Activated CD8-positive, alpha-beta memory T cell treated with anti-CD3 and anti-CD28 coated beads, Interleukin-2, amount 50 U/mL, for 4 hours (primary cell): ENCODE data around the gene GLP2R.
"Not testable (repeated sequence)": the region's sequence is repeated elsewhere in the genome, so short reads cannot be mapped to it uniquely, and the experiment has no call there.

Experiments
- DNase-seq: peaks from one replicate; pipeline ENCODE4 v3.0.0-alpha.2; 2020

The GLP2R gene

DNA sequence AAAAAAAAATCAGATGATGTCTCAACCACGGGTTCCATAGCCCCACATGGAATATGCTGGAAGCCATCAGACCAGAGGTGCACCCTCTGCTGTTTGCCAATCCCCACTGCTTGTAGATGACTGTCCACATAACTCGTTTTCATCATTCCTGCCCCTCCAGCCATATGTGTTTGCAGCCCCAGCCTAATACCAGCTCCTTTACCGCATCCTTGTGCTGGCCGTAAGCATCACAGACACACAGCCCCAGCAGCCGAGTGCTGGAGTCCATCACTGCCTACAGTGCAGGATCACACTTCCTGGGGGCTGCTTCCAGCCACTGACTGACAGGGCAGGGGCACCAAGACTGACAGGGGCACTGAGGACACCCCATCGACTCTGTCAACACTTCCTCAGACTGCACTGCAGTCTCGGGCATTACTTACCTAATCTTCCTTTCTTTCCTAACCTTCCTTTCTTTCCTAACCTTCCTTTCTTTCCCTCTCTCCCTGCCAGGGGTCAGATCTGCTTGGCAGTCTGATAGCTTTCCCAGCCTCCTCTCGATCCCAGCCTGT, 74.4 kb downstream of the GLP2R start:
- DNase-seq = no peak

DNA sequence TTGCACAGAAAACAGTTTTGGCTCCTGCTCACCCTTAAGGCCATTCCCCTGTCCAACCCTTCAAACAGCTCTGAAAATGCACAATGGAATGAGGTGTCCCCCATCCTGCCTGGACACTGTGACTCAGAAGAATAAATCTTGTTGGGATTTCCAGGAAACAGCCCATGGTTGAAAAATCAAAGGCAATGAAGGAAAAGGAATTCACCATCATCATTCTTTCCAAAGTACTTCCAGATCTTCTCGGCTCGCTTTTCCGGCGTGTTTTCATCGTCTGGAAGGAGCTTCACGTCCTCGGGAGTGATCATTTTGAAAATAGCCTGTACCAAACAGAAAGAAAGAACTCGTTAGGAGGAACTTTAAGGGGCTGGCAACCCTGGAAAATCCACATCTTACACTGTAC, 75.1 kb downstream of the GLP2R start:
- no peak for DNase-seq

DNA sequence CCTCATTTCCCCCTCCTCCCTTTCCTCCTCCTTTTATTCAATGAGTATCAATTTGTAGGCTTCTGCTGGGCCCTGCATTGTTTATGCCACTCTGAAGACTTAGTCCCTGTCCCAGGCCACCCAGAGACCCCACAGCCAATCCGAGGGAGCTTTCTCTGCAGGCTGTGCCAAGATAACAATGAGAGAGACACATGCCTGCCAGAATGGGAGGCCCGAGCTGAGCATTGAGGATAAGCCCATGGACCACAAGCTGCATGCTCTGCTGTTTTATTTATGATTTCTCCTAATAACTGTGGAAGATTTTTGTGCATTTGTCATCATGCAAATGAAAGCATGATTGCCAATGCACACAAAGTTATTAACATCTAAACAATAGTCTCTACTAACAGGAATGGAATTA, 76.4 kb downstream of the GLP2R start:
- DNase-seq = no peak

DNA sequence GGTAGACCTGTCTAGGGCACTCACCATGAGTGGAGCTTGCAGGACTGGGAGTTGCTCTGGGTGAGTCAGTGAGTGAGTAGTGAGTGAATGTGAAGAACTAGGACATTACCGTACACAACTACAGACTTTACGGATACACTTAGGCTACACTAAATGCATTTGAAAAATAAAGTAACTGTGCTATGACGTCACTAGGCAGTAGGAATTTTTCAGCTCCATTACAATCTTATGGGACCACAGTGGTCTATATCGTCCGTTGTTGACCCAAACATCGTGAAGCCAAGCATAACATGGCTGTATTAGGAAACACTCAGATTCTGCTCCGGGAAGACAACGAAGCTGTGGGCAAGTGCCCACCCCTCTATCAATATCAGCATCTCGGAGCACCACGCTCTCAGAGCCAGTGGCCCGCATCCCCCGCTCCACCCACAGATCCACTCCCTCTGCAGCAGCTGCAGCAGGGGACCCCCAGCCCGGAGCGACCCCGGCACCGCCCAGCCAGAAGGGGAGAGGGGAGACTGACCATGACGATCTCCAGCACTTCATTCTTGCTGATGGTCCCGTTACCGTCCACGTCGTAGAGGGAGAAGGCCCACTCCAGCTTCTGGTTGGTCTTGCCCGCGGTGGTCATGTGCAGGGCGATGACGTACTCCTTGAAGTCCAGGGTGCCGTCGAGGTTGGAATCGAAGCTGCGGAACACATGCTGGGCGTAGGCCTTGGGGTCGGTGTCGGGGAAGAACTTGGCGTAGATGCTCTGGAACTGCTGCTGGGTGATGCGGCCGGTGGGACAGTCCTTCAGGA, 78.8 kb downstream of the GLP2R start:
- DNase-seq = no peak

DNA sequence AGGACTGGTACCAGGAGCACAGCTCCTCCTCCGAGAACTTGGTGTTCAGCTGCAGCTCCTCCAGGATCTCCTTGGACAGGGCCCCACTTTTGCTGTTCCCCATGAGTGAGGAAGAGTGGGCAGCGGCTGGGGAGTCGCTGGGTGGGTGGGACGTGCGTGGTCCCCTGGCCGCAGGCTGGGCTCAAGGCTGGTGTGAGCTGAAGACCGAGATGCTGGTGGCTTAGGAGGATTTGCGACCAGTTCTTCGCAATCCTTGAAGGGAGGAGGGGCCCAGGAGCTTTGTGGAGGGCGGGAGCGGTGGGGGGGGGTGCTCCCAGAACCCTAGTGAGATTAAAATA, 79.3 kb downstream of the GLP2R start, which contains the start of gene RCVRN:
Gene RCVRN (minus strand): TSS at position 194 of the 338 bp plus-strand sequence. CDS start 91 bp downstream, at position 103.
- DNase-seq = no peak

DNA sequence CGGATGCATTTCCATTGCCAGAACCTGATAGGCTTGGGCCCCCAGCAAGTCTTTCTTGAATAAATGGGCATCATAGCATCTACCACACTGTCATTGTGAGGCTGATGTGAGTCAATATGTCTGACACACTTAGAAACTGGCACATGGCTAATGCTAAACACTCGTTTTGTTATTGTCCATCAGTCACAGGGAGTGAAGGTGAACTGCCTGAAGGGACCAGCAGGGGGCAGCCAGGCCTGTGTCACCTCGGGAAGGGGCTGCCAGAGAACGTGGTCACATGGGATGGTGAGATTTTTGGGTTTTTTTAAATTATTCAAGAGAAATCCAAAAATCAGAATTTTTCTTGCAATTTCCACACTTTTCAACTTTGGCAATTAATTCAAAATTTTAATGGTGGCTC, 80.2 kb downstream of the GLP2R start:
- DNase-seq = no peak

DNA sequence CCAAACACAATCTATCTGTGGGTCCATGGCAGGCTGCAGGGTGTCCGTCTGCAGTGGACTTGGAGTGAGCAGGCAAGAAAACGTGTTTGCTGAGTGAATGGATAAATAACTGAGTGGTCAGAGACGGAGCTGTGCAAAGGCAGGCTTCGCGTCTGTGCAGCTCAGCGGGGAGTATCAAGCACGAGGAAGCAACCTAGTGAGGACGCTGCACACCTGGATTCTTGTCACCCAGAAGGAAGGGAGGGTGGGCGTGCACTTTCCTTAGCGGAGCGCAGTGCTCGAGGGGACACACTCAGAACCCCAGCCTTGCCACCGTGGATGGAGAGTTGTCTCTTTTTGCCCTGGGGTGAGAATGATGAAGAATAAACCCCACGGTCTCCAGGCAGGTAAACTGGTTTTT, 80.9 kb downstream of the GLP2R start:
- DNase-seq = no peak

DNA sequence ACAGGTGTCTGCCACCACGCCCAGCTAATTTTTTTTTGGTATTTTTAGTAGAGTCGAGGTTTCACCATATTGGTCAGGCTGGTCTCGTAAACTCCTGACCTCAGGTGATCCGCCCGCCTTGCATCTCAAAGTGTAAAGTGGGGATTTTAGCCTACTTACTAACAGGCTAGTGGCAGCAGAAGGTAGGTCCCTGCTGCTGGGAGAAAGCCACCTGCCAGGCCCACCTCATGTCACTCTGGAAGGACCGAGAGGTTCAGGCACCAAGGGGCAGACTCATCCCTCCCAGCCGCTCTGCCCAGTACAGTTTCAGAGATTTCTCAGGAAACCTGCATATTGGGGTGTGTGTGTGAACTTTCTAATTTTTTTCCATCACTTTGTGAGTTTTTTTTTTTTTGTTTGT, 81.4 kb downstream of the GLP2R start:
- no peak for DNase-seq

DNA sequence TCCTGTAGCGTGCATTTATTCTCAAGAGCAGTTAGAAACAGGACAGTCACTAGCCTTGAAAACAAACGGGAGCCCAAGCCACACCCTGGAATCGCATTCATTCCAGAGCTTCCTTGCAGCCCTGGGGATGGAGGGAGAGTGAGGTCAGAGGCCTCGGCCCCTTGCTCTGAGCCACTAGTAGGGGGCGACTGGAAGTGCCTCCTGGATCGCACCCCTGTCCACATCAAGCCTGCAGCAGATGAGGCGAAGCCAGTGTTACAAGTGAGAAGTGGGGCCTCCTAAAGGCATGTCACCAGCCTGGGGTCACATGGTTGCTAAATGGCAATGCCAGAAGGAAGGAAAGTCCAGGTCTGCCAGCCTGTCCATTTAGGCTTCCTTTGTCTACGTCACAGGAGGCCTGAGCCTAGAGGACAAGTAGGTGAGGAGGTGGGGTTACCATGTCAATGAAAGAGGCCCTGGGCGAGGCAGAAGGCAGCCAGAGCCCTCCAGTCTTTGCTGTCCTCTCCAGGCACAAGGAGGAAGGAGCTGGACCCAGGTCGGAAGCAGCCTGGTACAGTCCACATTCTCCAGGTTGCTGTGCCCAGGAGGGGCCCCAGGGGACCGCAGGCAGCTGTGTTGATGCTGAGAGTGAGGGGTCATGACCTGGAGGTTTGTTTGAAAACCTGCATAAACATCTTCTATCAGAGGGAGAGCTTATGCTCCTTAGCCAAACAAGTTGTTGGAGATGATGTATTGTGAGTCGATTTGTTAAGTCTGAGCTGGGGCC, 82.3 kb downstream of the GLP2R start:
- no peak for DNase-seq

DNA sequence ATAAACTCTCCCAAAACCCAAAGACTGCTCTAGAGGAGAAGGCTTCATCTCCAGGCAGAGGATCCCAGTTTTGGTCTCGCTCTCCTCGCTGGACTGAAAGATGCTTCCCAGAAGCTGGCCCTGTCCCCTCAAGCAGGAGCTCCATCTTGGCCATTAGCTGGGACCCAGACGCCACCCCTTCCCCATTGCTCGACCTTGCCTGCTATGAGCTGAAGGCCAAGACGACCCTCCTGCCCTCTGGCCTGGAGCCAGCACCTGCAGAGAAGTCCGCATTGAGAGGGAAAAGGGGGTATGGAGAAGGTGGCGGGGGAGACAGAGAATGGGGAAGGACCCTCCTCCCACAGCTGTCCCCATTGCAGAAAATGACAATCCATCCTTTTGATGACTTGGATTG, 82.9 kb downstream of the GLP2R start:
- no peak for DNase-seq

DNA sequence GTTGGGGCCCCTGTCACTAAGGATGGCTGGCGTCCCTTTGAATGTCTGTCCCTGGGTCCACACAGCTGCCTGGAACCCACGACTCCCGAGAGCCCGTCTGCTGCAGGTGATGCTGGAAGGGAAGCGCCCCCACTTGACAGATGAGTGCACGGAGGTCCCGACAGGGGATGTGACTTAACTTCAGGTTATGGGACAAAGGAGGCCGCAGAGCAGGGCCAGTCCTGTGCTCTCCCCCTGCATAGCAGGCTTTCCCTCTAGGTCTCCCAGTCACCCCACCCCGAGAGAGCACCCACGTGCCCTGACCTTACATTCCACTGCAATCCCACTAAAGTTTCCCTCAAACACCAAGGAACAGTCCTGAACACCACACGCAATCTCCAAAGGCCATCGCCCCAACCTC, 85.4 kb downstream of the GLP2R start:
- no peak for DNase-seq

DNA sequence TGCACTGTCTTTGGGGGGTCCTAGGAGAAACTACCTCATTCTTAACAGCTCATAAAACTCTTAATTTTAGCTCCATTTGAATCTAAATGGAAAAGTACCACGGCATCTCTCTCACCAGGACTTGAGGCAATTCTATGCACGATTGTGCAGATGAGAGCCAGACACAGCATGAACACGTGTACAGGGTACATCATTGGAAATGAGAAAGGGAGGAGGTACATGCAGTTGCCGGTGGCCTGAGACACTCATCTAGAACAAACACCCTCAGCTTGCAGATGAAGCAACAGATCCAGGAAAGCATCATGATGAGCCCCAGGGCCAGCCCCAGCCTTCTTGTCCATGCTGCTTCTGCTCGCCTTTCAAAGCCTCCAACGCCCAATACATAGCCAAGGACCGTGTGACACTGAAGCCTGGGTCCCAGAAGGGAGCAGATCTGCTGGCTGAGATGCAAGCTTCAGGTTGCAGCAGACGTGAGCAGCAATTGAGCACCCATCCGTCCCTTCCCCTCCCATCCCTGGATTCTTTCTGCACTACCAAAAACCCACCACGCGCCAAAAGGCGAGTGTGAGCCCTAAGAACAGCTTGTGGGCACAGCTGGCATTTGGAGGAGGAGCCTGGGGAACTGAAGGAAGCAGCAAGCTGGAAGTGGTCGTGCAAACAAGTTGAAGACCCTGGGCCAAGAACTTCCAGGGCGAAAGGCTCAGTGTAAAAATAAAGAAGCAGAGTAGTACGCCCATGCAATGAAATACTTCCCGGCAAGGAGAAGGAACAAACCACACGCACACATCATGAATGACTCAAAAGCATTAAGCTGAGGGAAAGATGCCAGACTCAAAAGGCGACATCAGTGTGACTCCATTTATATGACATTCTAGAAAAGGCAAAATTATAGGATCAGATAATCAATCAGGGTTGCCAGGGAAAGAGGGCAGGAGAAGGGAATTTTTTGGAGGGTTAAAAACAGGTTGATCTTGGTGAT, 86.7 kb downstream of the GLP2R start:
- no peak for DNase-seq

DNA sequence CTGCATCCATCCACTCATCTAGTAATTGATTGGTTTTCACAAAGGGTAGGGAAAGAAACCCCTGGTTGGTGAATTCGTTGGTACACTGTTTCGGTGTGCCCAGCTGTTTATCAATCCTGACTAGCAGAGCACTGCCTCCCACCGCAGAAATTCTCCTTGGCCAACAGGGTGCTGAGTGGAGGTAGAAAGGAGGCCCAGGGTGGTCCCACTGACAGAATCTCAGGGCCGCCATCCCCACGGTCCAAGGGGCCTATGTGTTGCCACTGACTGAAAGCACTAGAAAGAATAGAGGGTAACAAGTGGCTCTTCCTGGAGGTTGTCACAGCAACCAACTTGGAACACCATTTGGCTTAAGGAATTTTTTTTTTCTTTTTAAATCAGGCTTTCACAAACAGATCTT, 87.8 kb downstream of the GLP2R start:
- no peak for DNase-seq

DNA sequence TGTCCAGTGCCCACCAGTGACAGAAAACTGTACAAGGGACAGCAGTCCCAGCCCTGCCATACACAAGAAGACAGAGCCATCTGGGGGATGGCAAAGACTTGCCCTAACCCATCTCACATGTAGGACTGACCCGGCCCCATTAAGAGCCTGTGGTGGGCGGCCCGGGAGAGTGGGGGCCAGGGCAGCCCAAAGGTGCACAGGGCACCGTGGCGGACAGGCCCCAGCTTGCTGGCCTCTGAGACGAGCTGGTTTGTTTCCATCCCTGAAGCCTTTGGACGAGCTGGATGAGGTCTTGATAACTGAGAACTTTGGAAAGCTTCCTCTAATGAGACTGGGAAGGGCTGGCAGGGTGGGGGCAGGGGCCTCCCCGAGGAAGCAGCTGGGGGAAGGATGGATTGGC, 90.4 kb downstream of the GLP2R start:
- no peak for DNase-seq

DNA sequence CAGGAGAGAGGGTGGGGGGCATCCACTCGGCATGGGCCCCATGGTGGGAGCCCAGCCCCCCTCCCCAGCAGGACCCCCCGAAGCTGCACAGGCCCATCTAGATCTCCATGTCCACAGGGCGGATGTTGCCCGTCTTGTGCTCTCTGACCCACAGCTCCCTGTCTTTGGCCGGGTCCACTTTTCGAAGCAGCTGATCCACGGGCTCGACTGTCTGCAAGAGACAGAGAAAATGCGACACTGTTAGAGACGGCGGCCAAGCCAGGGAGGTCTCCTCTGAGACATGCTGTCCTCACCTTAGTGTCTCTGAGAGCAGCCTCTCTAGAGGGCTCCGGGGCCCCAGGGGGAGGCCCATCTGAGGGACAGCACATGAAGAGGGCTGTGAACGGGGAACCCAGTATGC, 91.4 kb downstream of the GLP2R start:
- no peak for DNase-seq

DNA sequence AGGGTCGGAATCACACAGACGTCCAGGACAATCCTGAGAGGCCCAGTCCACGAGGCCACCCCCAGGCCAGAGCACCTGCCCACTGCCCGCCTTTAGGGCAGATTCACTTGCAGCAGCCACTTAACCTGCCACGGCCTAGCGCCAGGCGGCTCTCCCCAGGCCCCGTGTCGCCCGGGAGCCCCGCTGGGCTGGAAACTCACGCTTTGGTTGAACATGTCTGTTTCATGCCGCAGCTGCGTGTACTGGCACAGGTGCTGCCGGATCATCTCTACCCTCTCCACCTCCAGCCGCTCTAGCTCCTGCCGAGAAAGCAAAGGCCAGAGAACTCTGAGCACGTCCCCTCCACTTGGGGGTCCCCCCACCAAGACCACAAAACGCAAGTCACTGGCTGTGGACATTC, 92.1 kb downstream of the GLP2R start:
- no peak for DNase-seq

DNA sequence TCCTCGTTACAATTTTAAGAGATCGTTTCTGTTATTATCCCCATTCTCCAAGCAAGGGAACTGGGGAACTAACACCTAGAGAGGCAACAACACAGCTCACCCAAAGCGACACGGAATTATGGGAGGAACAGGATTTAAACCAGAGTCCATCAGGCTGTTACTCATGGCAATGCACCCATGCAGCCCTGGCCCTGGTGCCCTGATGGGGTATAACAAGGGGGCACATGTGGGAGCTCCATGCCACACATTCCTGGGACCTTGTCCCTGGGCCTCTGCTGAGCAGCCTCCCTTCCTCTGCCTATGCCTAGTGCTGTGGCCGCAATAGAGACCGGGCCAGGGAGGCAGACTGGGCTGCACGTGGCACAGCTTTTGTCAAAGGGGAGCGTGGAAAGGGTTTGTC, 92.6 kb downstream of the GLP2R start:
- no peak for DNase-seq

DNA sequence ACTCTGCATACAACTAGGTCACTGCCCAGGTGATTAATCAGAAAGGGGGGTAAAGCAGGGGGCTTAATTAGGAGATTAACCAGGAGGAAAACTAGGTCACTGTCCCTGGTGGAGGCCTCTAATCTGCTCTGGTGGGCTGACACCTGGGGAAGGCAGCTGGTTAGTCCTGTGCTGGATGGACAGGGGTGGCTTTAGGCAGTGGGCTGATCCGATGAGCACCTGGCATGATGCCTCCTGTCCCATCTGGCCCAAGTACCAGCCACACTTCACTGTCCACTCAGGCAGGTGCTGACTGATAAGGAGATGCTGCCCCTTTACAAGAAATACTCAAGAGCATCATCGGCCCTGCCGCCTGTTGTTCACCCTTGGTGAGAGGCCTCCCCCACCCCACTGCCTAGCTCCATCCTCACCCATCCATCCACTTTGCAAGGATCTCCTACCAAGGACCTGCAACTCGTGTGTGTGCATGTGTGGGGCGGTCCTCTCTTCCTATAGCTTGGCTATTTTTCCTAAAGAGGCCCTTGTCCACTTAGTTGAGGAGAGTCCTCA, 93.2 kb downstream of the GLP2R start:
- DNase-seq = no peak

DNA sequence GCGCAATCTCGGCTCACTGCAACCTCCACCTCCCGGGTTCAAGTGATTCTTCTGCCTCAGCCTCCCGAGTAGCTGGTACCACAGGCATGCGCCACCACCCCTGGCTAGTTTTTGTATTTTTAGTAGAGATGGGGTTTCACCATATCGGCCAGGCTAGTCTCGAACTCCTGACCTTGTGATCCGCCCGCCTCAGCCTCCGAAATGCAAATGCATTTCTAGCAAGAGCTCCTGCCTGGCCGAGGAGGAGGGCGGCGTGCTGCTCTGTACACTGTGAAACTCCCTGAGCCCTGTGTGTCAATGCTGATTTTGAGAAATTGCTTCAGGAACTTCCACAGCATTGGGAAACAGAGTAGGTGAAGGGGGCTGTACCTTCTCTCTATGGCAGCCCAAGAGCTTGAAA, 95.5 kb downstream of the GLP2R start:
- DNase-seq = not testable (repeated sequence)

DNA sequence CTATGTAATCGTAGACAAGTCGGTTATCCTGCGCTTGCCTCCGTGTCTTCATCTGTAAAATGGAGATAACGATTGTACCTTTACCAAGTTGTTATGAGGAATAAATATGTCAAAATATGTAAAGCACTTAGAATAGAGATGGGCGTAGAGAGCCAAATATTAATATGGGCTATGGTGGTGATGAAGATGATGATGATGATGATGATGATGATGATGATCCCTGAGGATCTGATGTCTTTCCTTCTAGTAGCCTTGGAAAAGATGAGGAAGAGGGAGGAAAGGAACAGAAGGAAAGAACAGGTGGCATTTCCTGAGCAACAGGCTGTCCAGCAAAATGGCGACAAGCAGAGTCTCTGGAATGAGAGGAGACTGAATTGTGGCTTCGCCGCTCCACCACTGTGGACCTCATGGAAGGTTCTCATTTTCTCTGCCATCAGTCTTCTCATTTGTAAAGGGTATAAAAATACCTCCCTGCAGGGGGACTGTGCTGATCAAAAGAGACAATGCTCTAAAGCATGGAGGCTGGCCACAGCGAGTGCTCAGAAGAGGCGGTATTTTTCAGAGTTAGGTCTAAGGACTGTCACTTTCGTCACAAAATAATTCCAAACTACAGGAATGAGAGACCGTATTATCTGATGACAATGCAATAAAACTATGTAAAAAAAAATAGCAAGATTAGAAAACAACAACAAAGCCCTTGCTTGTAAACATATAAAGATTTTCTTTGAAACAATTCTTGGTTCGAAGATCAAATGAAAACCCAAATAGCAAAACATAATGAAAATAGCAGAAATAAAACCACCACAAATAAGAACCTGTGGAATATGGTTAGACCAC, 96.5 kb downstream of the GLP2R start:
- DNase-seq = no peak

DNA sequence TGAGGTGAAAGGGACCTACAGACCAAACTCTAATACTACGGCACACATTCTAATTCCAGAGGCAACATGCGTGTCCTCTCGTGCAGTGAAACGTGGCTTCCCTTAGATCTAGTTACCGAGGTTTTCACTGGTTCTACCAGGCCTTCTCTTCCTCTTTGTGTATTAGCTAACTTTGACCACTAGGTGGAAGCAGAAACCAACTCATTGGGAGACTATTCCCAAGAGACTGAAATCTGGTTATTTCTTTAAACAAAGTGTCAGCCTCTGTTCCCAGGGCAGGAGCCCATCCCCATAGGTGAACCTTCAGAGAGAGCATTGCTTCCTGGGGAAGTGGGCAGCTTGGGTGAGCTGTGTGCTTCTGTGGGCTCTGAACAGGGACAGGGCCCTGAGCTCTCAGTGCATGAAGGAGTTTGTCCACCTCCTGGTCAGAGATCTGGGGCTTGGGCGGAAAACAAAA, 99.0 kb downstream of the GLP2R start:
- DNase-seq = no peak

DNA sequence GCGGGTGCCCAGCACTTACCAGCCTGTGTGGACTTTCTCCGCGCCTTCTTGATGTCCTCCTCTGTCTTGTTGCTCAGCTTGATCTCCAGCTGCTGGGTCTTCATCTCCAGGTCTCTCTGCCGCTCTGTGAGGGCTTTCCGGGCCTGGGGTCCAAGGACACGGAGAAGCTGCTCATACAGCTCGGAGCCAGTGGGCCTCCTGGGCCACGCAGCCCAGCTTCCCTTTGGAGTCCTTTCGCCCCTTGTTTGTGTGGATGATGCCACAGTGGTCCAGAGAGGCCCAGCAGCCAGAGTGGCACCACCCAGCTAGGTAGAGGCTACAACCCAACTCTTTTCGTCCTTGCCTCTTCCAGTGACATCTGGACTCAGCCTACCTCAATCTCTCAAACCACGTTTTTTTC, 99.7 kb downstream of the GLP2R start:
- DNase-seq = no peak
